ENCODE results near the gene BMP8B. TPM values are rescaled to one million over a fixed set of nuclear protein-coding genes. Genes with fewer than 3 reads are reported as not detected.

The BMP8B gene
- polyA plus RNA-seq, 1 of the 3 experiments (the other 2 are of a cell fraction): 0.07 TPM

DNA sequence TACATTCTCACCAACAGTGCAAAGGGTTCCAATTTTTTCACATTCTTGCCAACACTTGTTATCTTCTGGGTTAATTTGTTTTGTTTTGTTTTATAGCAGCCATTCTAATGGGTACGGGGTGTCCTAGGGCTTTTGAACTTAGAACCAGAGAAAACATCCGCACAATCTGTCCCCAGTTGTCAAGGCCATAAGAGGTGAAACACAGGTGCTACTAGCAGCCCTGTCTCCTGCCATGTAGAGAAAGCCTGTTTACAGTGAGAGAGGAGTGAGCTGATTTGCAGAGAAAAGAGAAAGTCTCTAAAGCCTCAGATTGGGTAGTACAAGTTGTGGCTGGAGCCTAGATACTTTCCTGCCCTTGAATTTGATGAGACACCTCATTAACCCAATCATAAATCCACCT is 46.4 kb upstream of the BMP8B start:
- H3K9ac ChIP-seq: no peak overlapping the region
- H3K4me1 ChIP-seq (ENCODE audit: control insufficient read depth in 1 of 2, insufficient read depth in 2 of 2, low read depth in 1 of 2, low read length in 1 of 2): peaks cover 2 to 5% of the 10 kb centered on the region in 2 experiments; a peak in 2 of 4 replicates
- H3K36me3 ChIP-seq (replicated peaks in 1 of 2; ENCODE audit: control insufficient read depth in 1 of 2, insufficient read depth in 2 of 2, low read length in 1 of 2): peaks cover 23 to 36% of the 10 kb centered on the region in 2 experiments
- POLR2A ChIA-PET: no interaction called here
- no peak overlapping the region for H3K4me3 ChIP-seq (ENCODE audit: low read depth in 2 of 2, low read length in 1 of 2)
- no peak for TF ChIP-seq SIN3A (IDR thresholded peaks at IDR 0.05; ENCODE audit: borderline replicate concordance, low read depth, low read length)
- TF ChIP-seq RFX5 (IDR thresholded peaks at IDR 0.05; ENCODE audit: low read length): no peak
- no peak for TF ChIP-seq RAD21 (IDR thresholded peaks at IDR 0.05; ENCODE audit: low read length)
- TF ChIP-seq FOSL2 (IDR thresholded peaks at IDR 0.05; ENCODE audit: borderline replicate concordance, low read depth): no peak
- TF ChIP-seq RCOR1 (IDR thresholded peaks at IDR 0.05; ENCODE audit: low read length): no peak
- no peak for TF ChIP-seq MEF2A (IDR thresholded peaks at IDR 0.05; ENCODE audit: borderline replicate concordance, low read depth)
- no peak for TF ChIP-seq GABPA (IDR thresholded peaks at IDR 0.05; ENCODE audit: low read depth)
- TF ChIP-seq EP300 (IDR thresholded peaks at IDR 0.05; ENCODE audit: borderline replicate concordance in 1 of 2, low read depth in 1 of 2, low read length in 1 of 2): no peak
- no peak for TF ChIP-seq TEAD4 (IDR thresholded peaks at IDR 0.05; ENCODE audit: borderline replicate concordance, insufficient read depth)
- no peak for TF ChIP-seq NRF1 (IDR thresholded peaks at IDR 0.05; ENCODE audit: low read depth, low read length)
- TF ChIP-seq FOXM1 (IDR thresholded peaks at IDR 0.05; ENCODE audit: low read depth): no peak
- TF ChIP-seq FOXJ3 (CRISPR knock-in tag; IDR thresholded peaks at IDR 0.05): no peak
- TF ChIP-seq, protein P1, sequence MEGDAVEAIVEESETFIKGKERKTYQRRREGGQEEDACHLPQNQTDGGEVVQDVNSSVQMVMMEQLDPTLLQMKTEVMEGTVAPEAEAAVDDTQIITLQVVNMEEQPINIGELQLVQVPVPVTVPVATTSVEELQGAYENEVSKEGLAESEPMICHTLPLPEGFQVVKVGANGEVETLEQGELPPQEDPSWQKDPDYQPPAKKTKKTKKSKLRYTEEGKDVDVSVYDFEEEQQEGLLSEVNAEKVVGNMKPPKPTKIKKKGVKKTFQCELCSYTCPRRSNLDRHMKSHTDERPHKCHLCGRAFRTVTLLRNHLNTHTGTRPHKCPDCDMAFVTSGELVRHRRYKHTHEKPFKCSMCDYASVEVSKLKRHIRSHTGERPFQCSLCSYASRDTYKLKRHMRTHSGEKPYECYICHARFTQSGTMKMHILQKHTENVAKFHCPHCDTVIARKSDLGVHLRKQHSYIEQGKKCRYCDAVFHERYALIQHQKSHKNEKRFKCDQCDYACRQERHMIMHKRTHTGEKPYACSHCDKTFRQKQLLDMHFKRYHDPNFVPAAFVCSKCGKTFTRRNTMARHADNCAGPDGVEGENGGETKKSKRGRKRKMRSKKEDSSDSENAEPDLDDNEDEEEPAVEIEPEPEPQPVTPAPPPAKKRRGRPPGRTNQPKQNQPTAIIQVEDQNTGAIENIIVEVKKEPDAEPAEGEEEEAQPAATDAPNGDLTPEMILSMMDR (IDR thresholded peaks at IDR 0.05): no peak
- TF ChIP-seq ELF1 (IDR thresholded peaks at IDR 0.05): no peak
- TF ChIP-seq JUND (IDR thresholded peaks at IDR 0.05): no peak
- TF ChIP-seq, protein P2, sequence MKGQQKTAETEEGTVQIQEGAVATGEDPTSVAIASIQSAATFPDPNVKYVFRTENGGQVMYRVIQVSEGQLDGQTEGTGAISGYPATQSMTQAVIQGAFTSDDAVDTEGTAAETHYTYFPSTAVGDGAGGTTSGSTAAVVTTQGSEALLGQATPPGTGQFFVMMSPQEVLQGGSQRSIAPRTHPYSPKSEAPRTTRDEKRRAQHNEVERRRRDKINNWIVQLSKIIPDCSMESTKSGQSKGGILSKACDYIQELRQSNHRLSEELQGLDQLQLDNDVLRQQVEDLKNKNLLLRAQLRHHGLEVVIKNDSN (IDR thresholded peaks at IDR 0.05; ENCODE audit: borderline replicate concordance, low read depth): no peak
- no peak for TF ChIP-seq TCF12 (IDR thresholded peaks at IDR 0.05)
- no peak for TF ChIP-seq CHD2 (IDR thresholded peaks at IDR 0.05; ENCODE audit: low read length, partially characterized antibody)
- H3K9me3 ChIP-seq: no peaks in the 10 kb centered on the region
- H3K4me2 ChIP-seq: no peak overlapping the region
- no peaks in the 10 kb centered on the region for H3K27me3 ChIP-seq (ENCODE audit: insufficient read depth)
- no peak for DNase-seq
- H2AFZ ChIP-seq (ENCODE audit: low read depth): no peak overlapping the region
- no peaks in the 10 kb centered on the region for H3K9me2 ChIP-seq
- no peak overlapping the region for H3K27ac ChIP-seq (ENCODE audit: low read depth in 2 of 2, low read length in 1 of 2)
- H4K20me1 ChIP-seq (ENCODE audit: insufficient read depth): no peaks in the 10 kb centered on the region
- H3F3A ChIP-seq (replicated peaks; ENCODE audit: insufficient read depth): no peaks in the 10 kb centered on the region
- 92% methylated on average over 2 of the region's 2 CpGs for WGBS (ENCODE audit: low lambda C conversion rate)
- no peaks in the 10 kb centered on the region for H3K79me2 ChIP-seq (ENCODE audit: insufficient read depth)
- CTCF ChIA-PET: interaction anchor here (1.0 to 3.8 kb wide), 3 partner anchors 19 to 139 kb away, joined by 3 to 19 read pairs (median 3); partner anchors contain the start of gene MYCL
